ENCODE data around the gene ADORA1.

- TF ChIP-seq CTCF (IDR thresholded peaks at IDR 0.05) (no peak), EZH2 (IDR thresholded peaks at IDR 0.05; ENCODE audit: borderline replicate concordance, insufficient read depth, low read depth, low read length, poor library complexity, severe bottlenecking) (no peak)
These were observed 9.8 kb downstream of the ADORA1 start for GRCh38 chr1:203137324-203137723.

All from B cell (primary cell).